Stimulated activated CD4-positive, alpha-beta T cell treated with anti-CD3 and anti-CD28 coated beads, Interleukin-4, amount 100 ng/mL, for 1 hour (primary cell): ENCODE measurements around the gene CBX2.
A peak's percentile ranks its signal among the peaks of the same experiment; 100 is the strongest.

Source experiments
- DNase-seq: peaks from one replicate; pipeline ENCODE4 v3.0.0-alpha.2; 2020

CBX2 gene

GRCh38 chr17:79777894-79778503, at the start of gene CBX2:
Gene CBX2, plus strand, starts transcription at chr17:79778148. Its CDS starts 88 bp downstream, at chr17:79778236.
- DNase-seq, result peak; percentile 83

GRCh38 chr17:79728169-79728907, 49.6 kb upstream of the CBX2 start:
- DNase-seq, result peak; percentile 77

- DNase-seq, result no peak
Observed at GRCh38 chr17:79728908-79729471, 49.0 kb upstream of the CBX2 start.

- no peak for DNase-seq
Observed at GRCh38 chr17:79729761-79730160, 48.2 kb upstream of the CBX2 start.

GRCh38 chr17:79730437-79730768, 47.5 kb upstream of the CBX2 start:
- no peak for DNase-seq

GRCh38 chr17:79730769-79731483, 47.0 kb upstream of the CBX2 start, which contains the start of gene ENPP7:
Gene ENPP7, plus strand, starts transcription at chr17:79730943. Its CDS starts 197 bp downstream, at chr17:79731140.
- no peak for DNase-seq

GRCh38 chr17:79732254-79732653, 45.7 kb upstream of the CBX2 start:
- DNase-seq, result no peak

GRCh38 chr17:79732804-79733691, 44.9 kb upstream of the CBX2 start:
- DNase-seq, result no peak

GRCh38 chr17:79733692-79734070, 44.3 kb upstream of the CBX2 start:
- no peak for DNase-seq

GRCh38 chr17:79735096-79735495, 42.9 kb upstream of the CBX2 start:
- DNase-seq, result no peak

GRCh38 chr17:79737046-79737921, 40.7 kb upstream of the CBX2 start:
- no peak for DNase-seq

- DNase-seq, result no peak
Observed at GRCh38 chr17:79737922-79738578, 39.9 kb upstream of the CBX2 start.

GRCh38 chr17:79738643-79739042, 39.3 kb upstream of the CBX2 start:
- no peak for DNase-seq

GRCh38 chr17:79739148-79740062, 38.5 kb upstream of the CBX2 start:
- DNase-seq, result no peak

GRCh38 chr17:79740413-79740812, 37.5 kb upstream of the CBX2 start:
- no peak for DNase-seq

GRCh38 chr17:79741401-79741750, 36.6 kb upstream of the CBX2 start:
- no peak for DNase-seq

GRCh38 chr17:79741751-79742588, 36.0 kb upstream of the CBX2 start:
- peak; percentile 76 for DNase-seq

GRCh38 chr17:79742589-79742918, 35.4 kb upstream of the CBX2 start:
- no peak for DNase-seq

GRCh38 chr17:79742951-79743476, 34.9 kb upstream of the CBX2 start:
- DNase-seq, result no peak
